ENCODE data around the gene TTLL11. TPM values are rescaled to one million over a fixed set of nuclear protein-coding genes. Genes with fewer than 3 reads are reported as not detected.
A peak's percentile ranks its signal among the peaks of the same experiment; 100 is the strongest.

The TTLL11 gene
- total RNA-seq, 1 donor from 2014 or later = 23.9 TPM

- DNase-seq = no peak
- no peaks in the 10 kb centered on the region for H3K36me3 Mint-ChIP-seq (ENCODE audit: unreplicated experiment)
Observed at GRCh38 chr9:121825031-121825691, 267.9 kb downstream of the TTLL11 start.

GRCh38 chr9:121824651-121825030 lies 268.5 kb downstream of the TTLL11 start:
- Mint-ChIP-seq H3K36me3 (ENCODE audit: unreplicated experiment) (no peaks in the 10 kb centered on the region), H3K27ac (ENCODE audit: unreplicated experiment) (no peak overlapping the region), H3K9me3 (ENCODE audit: unreplicated experiment) (peaks cover 7% of the 10 kb centered on the region), H3K4me1 (ENCODE audit: low read depth, unreplicated experiment) (peaks cover 27% of the 10 kb centered on the region), H3K27me3 (ENCODE audit: unreplicated experiment) (peaks cover 5% of the 10 kb centered on the region), H3K4me3 (ENCODE audit: unreplicated experiment) (no peak overlapping the region)
- DNase-seq = no peak
- TF ChIP-seq CTCF (IDR thresholded peaks at IDR 0.05; ENCODE audit: partially characterized antibody, unreplicated experiment) = no peak

More at GRCh38 chr9:121825031-121825691, 267.9 kb downstream of the TTLL11 start:
- Mint-ChIP-seq H3K4me1 (ENCODE audit: low read depth, unreplicated experiment) (peaks cover 25% of the 10 kb centered on the region), H3K27ac (ENCODE audit: unreplicated experiment) (peak overlapping the region; percentile 20), H3K9me3 (ENCODE audit: unreplicated experiment) (peaks cover 7% of the 10 kb centered on the region), H3K27me3 (ENCODE audit: unreplicated experiment) (peaks cover 5% of the 10 kb centered on the region), H3K4me3 (ENCODE audit: unreplicated experiment) (no peak overlapping the region)
- TF ChIP-seq CTCF (IDR thresholded peaks at IDR 0.05; ENCODE audit: partially characterized antibody, unreplicated experiment) = no peak

GRCh38 chr9:121823451-121824169 lies 269.5 kb downstream of the TTLL11 start:
- no peak for DNase-seq
- Mint-ChIP-seq H3K9me3 (ENCODE audit: unreplicated experiment) (peaks cover 7% of the 10 kb centered on the region), H3K27me3 (ENCODE audit: unreplicated experiment) (peaks cover 7% of the 10 kb centered on the region), H3K36me3 (ENCODE audit: unreplicated experiment) (no peaks in the 10 kb centered on the region), H3K27ac (ENCODE audit: unreplicated experiment) (peak overlapping the region; percentile 65), H3K4me1 (ENCODE audit: low read depth, unreplicated experiment) (peaks cover 30% of the 10 kb centered on the region), H3K4me3 (ENCODE audit: unreplicated experiment) (no peak overlapping the region)
- TF ChIP-seq CTCF (IDR thresholded peaks at IDR 0.05; ENCODE audit: partially characterized antibody, unreplicated experiment) = no peak

GRCh38 chr9:121822093-121823085 lies 270.7 kb downstream of the TTLL11 start:
- Mint-ChIP-seq H3K27me3 (ENCODE audit: unreplicated experiment) (peaks cover 9% of the 10 kb centered on the region), H3K4me1 (ENCODE audit: low read depth, unreplicated experiment) (peaks cover 31% of the 10 kb centered on the region), H3K27ac (ENCODE audit: unreplicated experiment) (peak overlapping the region; percentile 97), H3K4me3 (ENCODE audit: unreplicated experiment) (peak overlapping the region; percentile 68), H3K36me3 (ENCODE audit: unreplicated experiment) (no peaks in the 10 kb centered on the region), H3K9me3 (ENCODE audit: unreplicated experiment) (peaks cover 9% of the 10 kb centered on the region)
- peak; percentile 54 for DNase-seq
- TF ChIP-seq CTCF (IDR thresholded peaks at IDR 0.05; ENCODE audit: partially characterized antibody, unreplicated experiment) = no peak

Data from glutamatergic neuron (in vitro differentiated cells).